ENCODE data around the gene TCEAL8.
A peak's percentile ranks its signal among the peaks of the same experiment; 100 is the strongest.
"Not testable (repeated sequence)": the region's sequence is repeated elsewhere in the genome, so short reads cannot be mapped to it uniquely, and the experiment has no call there.

TCEAL8 gene

GRCh38 chrX:103234869-103235268, 20.1 kb downstream of the TCEAL8 start:
- no peak overlapping the region for H3K27ac Mint-ChIP-seq
- peaks cover 7% of the 10 kb centered on the region for H3K9me3 Mint-ChIP-seq
- no peak overlapping the region for H3K4me3 Mint-ChIP-seq
- DNase-seq, result no peak
- no peak for TF ChIP-seq CTCF (IDR thresholded peaks at IDR 0.05)
- no peaks in the 10 kb centered on the region for H3K4me1 Mint-ChIP-seq
- H3K36me3 Mint-ChIP-seq (ENCODE audit: low read depth), result no peaks in the 10 kb centered on the region
- H3K27me3 Mint-ChIP-seq (ENCODE audit: low read depth, poor library complexity), result no peaks in the 10 kb centered on the region

GRCh38 chrX:103233263-103233662, 21.7 kb downstream of the TCEAL8 start:
- Mint-ChIP-seq H3K36me3 (ENCODE audit: low read depth) (no peaks in the 10 kb centered on the region), H3K4me1 (no peaks in the 10 kb centered on the region), H3K27me3 (ENCODE audit: low read depth, poor library complexity) (peaks cover 3% of the 10 kb centered on the region), H3K9me3 (peaks cover 7% of the 10 kb centered on the region), H3K4me3 (no peak overlapping the region), H3K27ac (no peak overlapping the region)
- DNase-seq, result no peak
- no peak for TF ChIP-seq CTCF (IDR thresholded peaks at IDR 0.05)

- H3K27ac Mint-ChIP-seq; H3K27me3 Mint-ChIP-seq (ENCODE audit: low read depth, poor library complexity); DNase-seq; H3K4me3 Mint-ChIP-seq; H3K36me3 Mint-ChIP-seq (ENCODE audit: low read depth); H3K4me1 Mint-ChIP-seq: not testable (repeated sequence)
- H3K9me3 Mint-ChIP-seq, result peaks cover 44% of the 10 kb centered on the region
Observed at GRCh38 chrX:103225918-103226317, 29.0 kb downstream of the TCEAL8 start.

- DNase-seq, result no peak
- Mint-ChIP-seq H3K4me1 (peaks cover 31% of the 10 kb centered on the region), H3K4me3 (no peak overlapping the region), H3K27ac (no peak overlapping the region), H3K36me3 (ENCODE audit: low read depth) (peaks cover 34% of the 10 kb centered on the region), H3K27me3 (ENCODE audit: low read depth, poor library complexity) (no peaks in the 10 kb centered on the region), H3K9me3 (peaks cover 74% of the 10 kb centered on the region)
- no peak for TF ChIP-seq CTCF (IDR thresholded peaks at IDR 0.05)
Observed at GRCh38 chrX:103220511-103221323, 34.2 kb downstream of the TCEAL8 start.

- peak; percentile 71 for DNase-seq
Observed at GRCh38 chrX:103215425-103215991, 39.4 kb downstream of the TCEAL8 start.

More at GRCh38 chrX:103215425-103215991, 39.4 kb downstream of the TCEAL8 start:
- H3K36me3 Mint-ChIP-seq (ENCODE audit: low read depth), result peaks cover 34% of the 10 kb centered on the region
- peak overlapping the region; percentile 96 for H3K27ac Mint-ChIP-seq
- no peak for TF ChIP-seq CTCF (IDR thresholded peaks at IDR 0.05)
- H3K27me3 Mint-ChIP-seq (ENCODE audit: low read depth, poor library complexity), result no peaks in the 10 kb centered on the region
- peaks cover 61% of the 10 kb centered on the region for H3K9me3 Mint-ChIP-seq
- H3K4me1 Mint-ChIP-seq, result peaks cover 38% of the 10 kb centered on the region
- H3K4me3 Mint-ChIP-seq, result peak overlapping the region; percentile 86

All from nephron progenitor cell (in vitro differentiated cells).